Measurements from ENCODE around the gene COCH.

Gene COCH

DNA sequence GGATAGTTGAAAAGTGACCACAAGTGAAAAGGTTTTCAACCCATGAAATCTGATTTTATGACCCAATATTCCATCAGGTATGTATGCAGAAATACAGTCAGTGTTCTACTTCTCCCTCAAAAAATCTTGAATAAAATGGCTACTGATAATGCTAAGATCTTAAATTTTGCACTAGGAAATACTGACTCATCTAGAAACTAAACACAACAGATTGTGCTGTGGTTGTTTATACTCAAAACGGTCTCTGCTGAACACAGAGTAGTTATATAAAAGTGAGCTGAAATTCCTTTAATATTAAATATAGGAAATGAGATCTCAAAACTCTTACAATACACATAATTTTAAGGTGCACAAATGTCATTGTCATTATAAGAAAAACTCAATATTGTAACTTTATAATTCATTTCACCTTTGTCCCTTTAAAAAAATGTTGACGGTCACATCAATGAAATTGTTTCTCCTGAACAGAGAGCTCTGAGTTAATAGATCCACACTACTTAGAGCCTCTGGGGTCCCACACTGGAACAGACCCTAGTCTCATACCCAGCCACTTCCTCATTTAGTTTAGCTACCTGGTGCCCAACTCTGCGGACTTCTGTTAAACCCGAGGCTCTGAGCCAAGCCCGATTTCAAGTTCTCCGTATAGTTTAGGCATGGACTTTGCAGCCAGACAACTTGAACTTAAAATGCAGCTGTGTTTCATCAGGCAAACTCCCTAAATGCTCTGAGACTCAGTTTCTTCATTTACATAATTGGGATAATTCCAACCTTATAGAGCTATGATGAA lies 9.3 kb downstream of the COCH start:
- Histone ChIP-seq H3K9me3 (ENCODE audit: low read depth, low read length) (no peaks in the 10 kb centered on the region), H3K27ac (peak overlapping the region; percentile 43), H3K4me3 (no peak overlapping the region), H3K36me3 (ENCODE audit: insufficient read depth, low read length) (peaks cover 77% of the 10 kb centered on the region), H3K9ac (ENCODE audit: insufficient read length) (no peak overlapping the region)
- no peak for TF ChIP-seq EZH2 (IDR thresholded peaks at IDR 0.05)
- TF ChIP-seq FOXP2 (optimal IDR thresholded peaks at IDR 0.05; ENCODE audit: control extremely low read depth, extremely low read length, insufficient read depth): no peak
- TF ChIP-seq POLR2AphosphoS5 (IDR thresholded peaks at IDR 0.05; ENCODE audit: borderline replicate concordance, low read depth, low read length): no peak
- DNase-seq (ENCODE audit: low read depth, low spot score): peak; percentile 28

DNA sequence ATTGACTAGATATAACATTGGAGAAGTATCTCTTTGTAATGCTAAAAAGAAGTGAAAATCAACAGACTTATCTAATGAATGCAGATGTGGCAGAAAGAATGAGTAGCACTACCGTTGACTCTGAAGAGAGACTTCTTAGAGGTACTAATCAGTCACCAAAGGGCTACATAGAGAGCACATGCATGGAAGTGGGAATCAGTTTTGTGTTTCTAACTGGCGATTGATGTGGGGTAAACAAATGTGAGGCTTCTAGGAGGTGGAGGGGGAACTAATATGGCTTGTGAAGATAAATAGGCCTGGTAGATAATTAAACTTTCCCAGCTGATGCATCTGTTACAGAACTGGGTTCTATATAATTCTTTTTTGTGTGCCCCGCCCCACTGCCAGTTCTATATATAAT lies 10.5 kb downstream of the COCH start:
- H3K36me3 ChIP-seq (ENCODE audit: insufficient read depth, low read length): peaks cover 73% of the 10 kb centered on the region
- TF ChIP-seq EZH2 (IDR thresholded peaks at IDR 0.05) (no peak), POLR2AphosphoS5 (IDR thresholded peaks at IDR 0.05; ENCODE audit: borderline replicate concordance, low read depth, low read length) (no peak), FOXP2 (optimal IDR thresholded peaks at IDR 0.05; ENCODE audit: control extremely low read depth, extremely low read length, insufficient read depth) (no peak)
- H3K27ac ChIP-seq: 0 out of 2 replicates have a peak overlapping the region, but pooled peaks have one; percentile 33
- DNase-seq (ENCODE audit: low read depth, low spot score): no peak
- no peaks in the 10 kb centered on the region for H3K9me3 ChIP-seq (ENCODE audit: low read depth, low read length)
- no peak overlapping the region for H3K4me3 ChIP-seq
- no peak overlapping the region for H3K9ac ChIP-seq (ENCODE audit: insufficient read length)

DNA sequence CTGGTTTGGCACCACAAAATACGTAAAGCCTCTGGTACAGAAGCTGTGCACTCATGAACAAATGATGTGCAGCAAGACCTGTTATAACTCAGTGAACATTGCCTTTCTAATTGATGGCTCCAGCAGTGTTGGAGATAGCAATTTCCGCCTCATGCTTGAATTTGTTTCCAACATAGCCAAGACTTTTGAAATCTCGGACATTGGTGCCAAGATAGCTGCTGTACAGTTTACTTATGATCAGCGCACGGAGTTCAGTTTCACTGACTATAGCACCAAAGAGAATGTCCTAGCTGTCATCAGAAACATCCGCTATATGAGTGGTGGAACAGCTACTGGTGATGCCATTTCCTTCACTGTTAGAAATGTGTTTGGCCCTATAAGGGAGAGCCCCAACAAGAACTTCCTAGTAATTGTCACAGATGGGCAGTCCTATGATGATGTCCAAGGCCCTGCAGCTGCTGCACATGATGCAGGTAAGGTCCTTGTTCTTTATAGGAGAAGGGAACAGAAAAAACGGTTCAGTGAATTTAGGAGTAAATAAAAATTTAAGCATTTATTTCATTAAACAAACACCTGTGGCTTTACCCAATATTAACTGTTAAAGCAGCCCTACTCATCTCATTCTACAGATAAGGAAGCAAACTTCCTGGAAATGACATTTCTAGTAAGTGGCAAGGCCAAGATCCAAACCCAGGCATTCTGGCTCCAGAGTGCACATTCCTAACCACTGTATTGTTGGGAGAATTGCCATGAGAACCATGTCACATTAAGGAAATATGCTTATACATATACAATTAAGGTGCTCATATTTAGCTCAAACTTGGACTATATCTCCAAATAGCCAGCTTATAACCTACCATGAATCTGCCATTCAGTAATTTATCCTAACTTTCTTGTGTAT lies 11.7 kb downstream of the COCH start:
- no peak overlapping the region for H3K4me3 ChIP-seq
- no peak overlapping the region for H3K27ac ChIP-seq
- H3K9ac ChIP-seq (ENCODE audit: insufficient read length): no peak overlapping the region
- H3K36me3 ChIP-seq (ENCODE audit: insufficient read depth, low read length): peaks cover 68% of the 10 kb centered on the region
- TF ChIP-seq EZH2 (IDR thresholded peaks at IDR 0.05) (no peak), POLR2AphosphoS5 (IDR thresholded peaks at IDR 0.05; ENCODE audit: borderline replicate concordance, low read depth, low read length) (no peak), FOXP2 (optimal IDR thresholded peaks at IDR 0.05; ENCODE audit: control extremely low read depth, extremely low read length, insufficient read depth) (no peak)
- H3K9me3 ChIP-seq (ENCODE audit: low read depth, low read length): no peaks in the 10 kb centered on the region
- no peak for DNase-seq (ENCODE audit: low read depth, low spot score)

DNA sequence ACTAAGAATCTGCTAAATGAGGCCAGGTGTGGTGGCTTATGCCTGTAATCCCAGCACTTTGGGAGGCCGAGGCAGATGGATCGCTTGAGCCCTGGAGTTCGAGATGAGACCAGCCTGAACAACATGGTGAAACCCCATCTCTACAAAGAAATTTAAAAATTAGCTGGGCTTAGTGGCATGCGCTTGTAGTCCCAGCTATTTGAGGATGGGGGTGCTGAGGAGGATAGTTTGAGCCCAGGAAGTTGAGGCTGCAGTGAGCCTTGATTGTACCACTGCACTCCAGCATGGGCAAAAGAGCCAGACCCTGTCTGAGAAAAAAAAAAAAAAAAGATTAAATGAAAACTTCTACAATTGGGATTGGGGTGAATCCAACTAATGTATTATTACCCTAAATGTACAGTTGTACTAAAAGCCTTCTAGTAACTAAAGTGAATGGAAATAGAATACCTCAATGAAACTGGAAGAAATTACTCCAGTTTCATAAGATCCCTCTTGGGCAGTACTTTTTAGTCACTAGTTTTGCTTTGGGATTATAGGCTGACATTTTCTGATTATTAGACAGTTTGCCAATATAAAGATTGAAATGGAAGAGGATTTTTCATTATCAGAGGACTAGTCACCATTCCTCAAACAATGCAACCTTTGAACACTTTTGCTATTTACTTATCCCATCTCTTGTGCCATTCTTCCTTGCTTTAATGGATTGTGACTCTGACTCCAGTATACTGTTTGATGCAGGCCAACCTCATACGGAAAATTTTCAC lies 14.3 kb downstream of the COCH start:
- no peaks in the 10 kb centered on the region for H3K9me3 ChIP-seq (ENCODE audit: low read depth, low read length)
- H3K4me3 ChIP-seq: no peak overlapping the region
- TF ChIP-seq FOXP2 (optimal IDR thresholded peaks at IDR 0.05; ENCODE audit: control extremely low read depth, extremely low read length, insufficient read depth) (no peak), EZH2 (IDR thresholded peaks at IDR 0.05) (no peak), POLR2AphosphoS5 (IDR thresholded peaks at IDR 0.05; ENCODE audit: borderline replicate concordance, low read depth, low read length) (no peak)
- H3K9ac ChIP-seq (ENCODE audit: insufficient read length): no peak overlapping the region
- peaks cover 73% of the 10 kb centered on the region for H3K36me3 ChIP-seq (ENCODE audit: insufficient read depth, low read length)
- no peak overlapping the region for H3K27ac ChIP-seq
- DNase-seq (ENCODE audit: low read depth, low spot score): no peak

DNA sequence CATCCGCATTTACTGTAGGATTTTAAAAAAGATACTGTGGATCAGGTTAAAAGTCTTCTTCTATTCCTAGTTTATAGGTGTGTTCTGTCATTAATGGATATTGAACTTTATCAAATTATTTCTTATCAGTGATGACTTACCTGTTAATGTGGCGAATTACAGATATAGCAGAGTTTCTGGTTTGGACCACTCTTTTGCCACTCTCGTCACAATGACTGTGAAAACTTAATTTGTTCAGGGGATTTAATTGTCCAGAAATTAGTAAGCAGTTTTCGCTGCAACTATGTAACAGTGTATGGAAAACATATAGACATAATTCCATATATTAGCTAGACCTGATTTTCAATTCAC lies 14.9 kb downstream of the COCH start:
- H3K9ac ChIP-seq (ENCODE audit: insufficient read length): no peak overlapping the region
- TF ChIP-seq POLR2AphosphoS5 (IDR thresholded peaks at IDR 0.05; ENCODE audit: borderline replicate concordance, low read depth, low read length): no peak
- TF ChIP-seq EZH2 (IDR thresholded peaks at IDR 0.05): no peak
- TF ChIP-seq FOXP2 (optimal IDR thresholded peaks at IDR 0.05; ENCODE audit: control extremely low read depth, extremely low read length, insufficient read depth): no peak
- no peaks in the 10 kb centered on the region for H3K9me3 ChIP-seq (ENCODE audit: low read depth, low read length)
- no peak overlapping the region for H3K4me3 ChIP-seq
- no peak for DNase-seq (ENCODE audit: low read depth, low spot score)
- peak overlapping the region; percentile 67 for H3K27ac ChIP-seq
- H3K36me3 ChIP-seq (ENCODE audit: insufficient read depth, low read length): peaks cover 68% of the 10 kb centered on the region

DNA sequence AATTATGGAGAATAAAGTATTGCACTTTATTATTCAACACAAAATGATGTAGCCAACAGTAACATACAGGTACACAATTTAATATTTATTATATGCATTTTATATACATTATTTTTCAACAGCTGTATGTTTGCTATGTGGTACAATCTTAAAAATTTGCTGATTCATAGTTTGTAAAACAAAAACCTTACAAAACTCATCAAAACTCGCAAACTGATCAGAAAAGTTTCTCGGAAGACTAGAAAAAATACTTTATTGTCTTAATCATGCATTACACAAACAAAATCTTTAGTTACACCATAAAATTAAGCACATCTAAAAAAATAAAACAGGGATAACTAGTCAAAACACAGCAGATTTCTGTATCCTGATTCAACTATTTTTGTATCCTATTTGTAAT lies 19.5 kb downstream of the COCH start:
- Histone ChIP-seq H3K36me3 (ENCODE audit: insufficient read depth, low read length) (peaks cover 60% of the 10 kb centered on the region), H3K9ac (ENCODE audit: insufficient read length) (no peak overlapping the region), H3K9me3 (ENCODE audit: low read depth, low read length) (no peaks in the 10 kb centered on the region), H3K4me3 (no peak overlapping the region), H3K27ac (peak overlapping the region; percentile 58)
- DNase-seq (ENCODE audit: low read depth, low spot score): no peak
- TF ChIP-seq EZH2 (IDR thresholded peaks at IDR 0.05) (no peak), FOXP2 (optimal IDR thresholded peaks at IDR 0.05; ENCODE audit: control extremely low read depth, extremely low read length, insufficient read depth) (no peak), POLR2AphosphoS5 (IDR thresholded peaks at IDR 0.05; ENCODE audit: borderline replicate concordance, low read depth, low read length) (no peak)

DNA sequence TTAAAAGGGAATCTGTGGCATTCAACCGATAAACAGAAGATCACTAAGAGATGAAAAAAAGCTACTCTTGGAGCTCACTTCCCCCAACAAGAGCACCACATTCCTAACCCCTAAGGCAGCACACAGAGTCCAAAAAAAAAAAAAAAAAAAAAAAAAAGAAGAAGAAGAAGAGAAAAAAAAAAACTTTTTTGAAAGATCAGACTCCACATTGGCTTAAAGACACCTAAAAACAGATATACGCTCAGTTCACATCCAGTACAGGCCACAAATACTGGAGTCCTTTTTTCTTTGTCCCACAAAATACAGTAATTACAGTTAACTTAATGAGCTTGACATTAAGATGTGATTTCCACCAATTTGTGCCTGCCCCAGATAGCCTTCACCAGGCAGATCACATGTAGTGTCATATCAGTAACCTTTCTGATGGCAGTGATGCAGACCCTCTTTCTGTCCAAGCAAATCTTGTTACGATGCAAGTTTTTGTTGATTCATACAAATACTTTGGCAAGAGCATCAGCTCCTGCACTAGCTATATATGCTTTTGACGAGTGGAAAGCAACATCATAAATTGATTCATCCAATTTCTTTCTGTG lies 20.7 kb downstream of the COCH start:
- no peak for TF ChIP-seq EZH2 (IDR thresholded peaks at IDR 0.05)
- no peak for TF ChIP-seq FOXP2 (optimal IDR thresholded peaks at IDR 0.05; ENCODE audit: control extremely low read depth, extremely low read length, insufficient read depth)
- no peak for TF ChIP-seq POLR2AphosphoS5 (IDR thresholded peaks at IDR 0.05; ENCODE audit: borderline replicate concordance, low read depth, low read length)
- Histone ChIP-seq H3K9me3 (ENCODE audit: low read depth, low read length) (no peaks in the 10 kb centered on the region), H3K4me3 (no peak overlapping the region), H3K9ac (ENCODE audit: insufficient read length) (no peak overlapping the region), H3K27ac (peak overlapping the region; percentile 53; the same call in 1 of the 2 replicates), H3K36me3 (ENCODE audit: insufficient read depth, low read length) (peaks cover 55% of the 10 kb centered on the region)
- DNase-seq (ENCODE audit: low read depth, low spot score): no peak

All from SK-N-MC (cell line).